AG04450 (cell line): ENCODE measurements around the gene ABCA7. TPM values are rescaled to one million over a fixed set of nuclear protein-coding genes. Genes with fewer than 3 reads are reported as not detected.

ENCODE experiments used
- CTCF ChIA-PET: fragments of 300-600, 350-600 bp; formaldehyde crosslinking; extraction: SDS; loops from one replicate; lab custom pipeline; 2022; ENCODE audit warnings: antibody characterized with exemption, inconsistent platforms; lab: Charles Lee
- POLR2A ChIA-PET: fragments of 350-600 bp; formaldehyde crosslinking; extraction: SDS; loops from one replicate; lab custom pipeline; 2021; ENCODE audit warnings: antibody characterized with exemption, inconsistent platforms; lab: Yijun Ruan, JAX
- DNase-seq: peaks from one replicate; pipeline ENCODE4 v3.0.0-alpha.2; 2011; ENCODE audit warnings: low read depth, low spot score
- H3K27ac ChIP-seq: one replicate; pipeline ENCODE4 v1.5.1; 2012; ENCODE audit warnings: low read depth, low read length, control low read depth
- H3K27me3 ChIP-seq: one replicate; pipeline ENCODE4 v1.6.0; 2012; ENCODE audit warnings: low read length; ENCODE audit not compliant: control insufficient read depth, insufficient read depth
- H3K4me3 ChIP-seq: 2 replicates; pipeline ENCODE4 v1.5.1; 2011; ENCODE audit warnings: mild to moderate bottlenecking, low read depth, low read length, control low read depth
- H3K9me3 ChIP-seq: 2 replicates; pipeline ENCODE4 v1.5.1; 2012; ENCODE audit warnings: low read length; ENCODE audit not compliant: control insufficient read depth, insufficient read depth
- polyA plus RNA-seq: library from polyadenylated mRNA; depleted of rRNA; stranded (reverse); fragments of >200 nt; gene quantifications from 2 replicates; pipeline ENCODE4 v1.2.3, GENCODE V29; 2011
- TF ChIP-seq, protein P1 (sequence below): IDR thresholded peaks from 2 replicates; pipeline ENCODE4 v1.5.1; 2011; ENCODE audit warnings: low read depth, low read length, control low read depth, inconsistent platforms

Gene ABCA7
- polyA plus RNA-seq, 1 experiment, result 1.6 TPM

DNA sequence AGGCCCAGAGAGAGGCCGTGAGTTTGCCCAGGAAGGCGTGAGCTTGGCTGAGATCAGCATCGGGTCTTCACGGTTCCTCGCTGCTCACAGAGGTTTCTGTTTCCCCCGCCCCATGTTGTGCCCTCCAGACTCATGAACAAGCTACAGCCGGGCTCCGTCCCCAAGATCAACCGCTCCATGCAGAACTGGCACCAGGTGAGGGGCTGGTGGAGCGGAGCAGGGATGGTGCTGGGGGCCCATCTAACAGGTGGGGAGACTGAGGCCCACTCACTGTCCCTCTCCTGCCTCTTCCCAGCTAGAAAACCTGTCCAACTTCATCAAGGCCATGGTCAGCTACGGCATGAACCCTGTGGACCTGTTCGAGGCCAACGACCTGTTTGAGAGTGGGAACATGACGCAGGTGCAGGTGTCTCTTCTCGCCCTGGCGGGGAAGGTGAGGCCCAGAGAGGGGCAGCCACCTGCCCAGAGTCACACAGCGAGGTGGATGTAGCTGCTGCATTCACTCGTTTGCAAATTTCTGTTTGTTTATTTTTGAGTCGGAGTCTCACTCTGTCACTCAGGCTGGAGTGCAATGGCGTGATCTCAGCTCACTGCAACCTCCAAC lies 7.5 kb upstream of the ABCA7 start:
- Histone ChIP-seq H3K27me3 (no peaks in the 10 kb centered on the region), H3K27ac (no peak overlapping the region), H3K9me3 (peaks cover 5% of the 10 kb centered on the region; the same call in 1 of the 2 replicates), H3K4me3 (no peak overlapping the region)
- no peak for DNase-seq
- ChIA-PET CTCF (interaction anchor here (1.5 kb wide), 1 partner anchor 212 kb away, joined by 6 read pairs; no protein-coding TSS in a partner anchor), POLR2A (interaction anchor here (0.6 to 7.2 kb wide), 4 partner anchors 7 to 838 kb away, joined by 3 to 126 read pairs (median 4); partner anchors contain the start of gene ABCA7)
- TF ChIP-seq, protein P1, sequence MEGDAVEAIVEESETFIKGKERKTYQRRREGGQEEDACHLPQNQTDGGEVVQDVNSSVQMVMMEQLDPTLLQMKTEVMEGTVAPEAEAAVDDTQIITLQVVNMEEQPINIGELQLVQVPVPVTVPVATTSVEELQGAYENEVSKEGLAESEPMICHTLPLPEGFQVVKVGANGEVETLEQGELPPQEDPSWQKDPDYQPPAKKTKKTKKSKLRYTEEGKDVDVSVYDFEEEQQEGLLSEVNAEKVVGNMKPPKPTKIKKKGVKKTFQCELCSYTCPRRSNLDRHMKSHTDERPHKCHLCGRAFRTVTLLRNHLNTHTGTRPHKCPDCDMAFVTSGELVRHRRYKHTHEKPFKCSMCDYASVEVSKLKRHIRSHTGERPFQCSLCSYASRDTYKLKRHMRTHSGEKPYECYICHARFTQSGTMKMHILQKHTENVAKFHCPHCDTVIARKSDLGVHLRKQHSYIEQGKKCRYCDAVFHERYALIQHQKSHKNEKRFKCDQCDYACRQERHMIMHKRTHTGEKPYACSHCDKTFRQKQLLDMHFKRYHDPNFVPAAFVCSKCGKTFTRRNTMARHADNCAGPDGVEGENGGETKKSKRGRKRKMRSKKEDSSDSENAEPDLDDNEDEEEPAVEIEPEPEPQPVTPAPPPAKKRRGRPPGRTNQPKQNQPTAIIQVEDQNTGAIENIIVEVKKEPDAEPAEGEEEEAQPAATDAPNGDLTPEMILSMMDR, result no peak

DNA sequence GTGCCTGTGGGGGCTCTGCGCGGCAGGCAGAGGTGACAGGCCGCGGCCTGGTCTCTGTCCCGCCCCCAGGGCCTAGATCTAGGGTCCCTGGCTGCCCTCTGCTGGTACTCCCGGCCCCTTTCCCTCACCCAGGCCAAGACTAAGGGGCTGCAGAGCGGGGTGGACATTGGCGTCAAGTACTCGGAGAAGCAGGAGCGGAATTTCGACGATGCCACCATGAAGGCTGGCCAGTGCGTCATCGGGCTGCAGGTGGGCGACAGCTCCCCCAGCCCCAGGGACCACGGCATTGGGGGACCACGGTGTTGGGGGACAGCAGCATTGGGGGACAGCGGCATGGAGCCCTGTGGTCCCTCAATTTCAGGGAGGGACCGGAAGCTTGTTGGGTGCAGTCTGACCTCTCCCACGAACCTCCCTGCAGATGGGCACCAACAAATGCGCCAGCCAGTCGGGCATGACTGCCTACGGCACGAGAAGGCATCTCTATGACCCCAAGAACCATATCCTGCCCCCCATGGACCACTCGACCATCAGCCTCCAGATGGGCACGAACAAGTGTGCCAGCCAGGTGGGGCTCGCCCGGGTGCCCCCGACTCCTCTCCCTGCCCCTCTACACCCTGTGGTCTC lies 3.8 kb upstream of the ABCA7 start:
- no peaks in the 10 kb centered on the region for H3K27me3 ChIP-seq
- H3K4me3 ChIP-seq, result no peak overlapping the region
- no peak for DNase-seq
- no peaks in the 10 kb centered on the region; the same call in 1 of the 2 replicates for H3K9me3 ChIP-seq
- CTCF ChIA-PET, result no interaction called here
- POLR2A ChIA-PET, result interaction anchor here (1.1 to 8.2 kb wide), 2 partner anchors 7 to 67 kb away, joined by 5 to 126 read pairs; partner anchors contain the start of gene CNN2
- TF ChIP-seq, protein P1, result peak; percentile 12; the same call in 1 of the 2 replicates
- no peak overlapping the region for H3K27ac ChIP-seq

DNA sequence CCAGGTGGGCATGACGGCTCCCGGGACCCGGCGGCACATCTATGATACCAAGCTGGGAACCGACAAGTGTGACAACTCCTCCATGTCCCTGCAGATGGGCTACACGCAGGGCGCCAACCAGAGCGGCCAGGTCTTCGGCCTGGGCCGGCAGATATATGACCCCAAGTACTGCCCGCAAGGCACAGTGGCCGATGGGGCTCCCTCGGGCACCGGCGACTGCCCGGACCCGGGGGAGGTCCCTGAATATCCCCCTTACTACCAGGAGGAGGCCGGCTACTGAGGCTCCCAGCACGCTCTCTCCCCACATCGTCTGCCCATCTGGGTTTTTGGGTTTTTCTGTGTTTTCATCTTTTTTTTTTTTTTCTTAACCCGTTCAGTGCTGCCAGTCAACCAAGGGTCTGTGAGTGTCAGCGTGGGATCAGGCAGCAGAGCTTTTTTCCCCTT lies 2.3 kb upstream of the ABCA7 start:
- Histone ChIP-seq H3K27ac (peak overlapping the region; percentile 31), H3K4me3 (no peak overlapping the region), H3K27me3 (no peaks in the 10 kb centered on the region), H3K9me3 (no peaks in the 10 kb centered on the region; the same call in 1 of the 2 replicates)
- ChIA-PET CTCF (no interaction called here), POLR2A (interaction anchor here (0.6 to 8.2 kb wide), 4 partner anchors 9 to 65 kb away, joined by 3 to 126 read pairs (median 4); partner anchors contain the start of genes CNN2 and RNU6-2)
- no peak for DNase-seq
- TF ChIP-seq, protein P1, result 0 out of 2 replicates have a peak, but pooled peaks have one; percentile 9

DNA sequence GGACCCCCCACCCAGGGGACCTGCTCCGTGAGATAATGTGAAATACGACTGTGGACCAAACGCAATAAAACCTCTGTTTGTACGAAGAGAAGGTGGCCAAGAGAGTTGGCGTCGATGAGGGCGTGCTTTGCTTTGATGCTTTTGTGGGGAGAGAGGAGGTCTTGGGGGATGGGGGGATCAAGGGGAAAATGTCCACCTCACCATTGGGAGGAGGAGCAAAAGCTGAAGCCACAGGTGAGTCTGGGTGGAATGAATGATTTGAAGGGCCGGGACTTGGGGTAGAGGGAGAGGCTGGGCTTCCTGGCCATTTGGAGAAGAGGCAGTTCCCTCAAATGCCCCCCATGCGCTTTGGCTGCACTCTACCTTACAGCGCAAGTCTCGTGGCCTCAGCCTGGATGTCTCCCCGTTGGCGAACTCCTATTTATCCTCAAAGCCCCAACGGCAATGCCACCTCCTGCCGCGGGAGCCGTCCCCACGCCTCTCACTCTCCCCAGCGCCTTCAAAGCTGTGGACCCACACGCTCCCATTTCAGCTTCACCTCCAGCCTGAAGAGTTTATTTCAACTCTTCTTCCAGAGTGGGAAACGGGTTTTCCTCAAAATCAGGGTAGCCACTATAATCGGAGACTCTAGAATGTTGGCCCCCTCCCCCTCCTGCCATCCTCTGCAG lies 795 bp upstream of the ABCA7 start:
- Histone ChIP-seq H3K4me3 (no peak overlapping the region; the same call in 1 of the 2 replicates), H3K27me3 (no peaks in the 10 kb centered on the region), H3K9me3 (no peaks in the 10 kb centered on the region; the same call in 1 of the 2 replicates), H3K27ac (peak overlapping the region; percentile 52)
- TF ChIP-seq, protein P1, result no peak
- ChIA-PET POLR2A (interaction anchor here (0.6 to 8.2 kb wide), 12 partner anchors 10 to 230 kb away, joined by 3 to 126 read pairs (median 3); partner anchors contain the start of genes CNN2, GPX4 and RNU6-2), CTCF (interaction anchor here (0.7 to 1.1 kb wide), 2 partner anchors 10 to 224 kb away, joined by 3 read pairs; no protein-coding TSS in a partner anchor)
- no peak for DNase-seq
